K562 (cell line): ENCODE data around the gene PCNX4. TPM values are rescaled to one million over a fixed set of nuclear protein-coding genes. Genes with fewer than 3 reads are reported as not detected.

Experiments used
- CBX2 ChIP-seq: fragments of 200-600 bp; sonication (generic); IDR thresholded peaks from one replicate; pipeline ENCODE4 v1.6.1; 2012; ENCODE audit warnings: mild to moderate bottlenecking, low read length, inconsistent platforms; ENCODE audit not compliant: insufficient read depth, poor library complexity, severe bottlenecking
- CBX3 ChIP-seq, 2 experiments: IDR thresholded peaks; 1 replicate in 1 of 2; 2 replicates in 1 of 2; pipeline ENCODE4 v1.6.1; 2012; ENCODE audit warnings: inconsistent platforms in 2 of 2, low read length in 2 of 2, borderline replicate concordance in 1 of 2, control low read depth in 1 of 2
- FOXJ2 ChIP-seq: fragments of 200-800 bp; sonication (Bioruptor generic); IDR thresholded peaks from 2 replicates; pipeline ENCODE4 v1.6.1; 2016; ENCODE audit warnings: missing genetic modification characterization, missing compliant biosample characterization
- MTA3 ChIP-seq: fragments of 450-650 bp; formaldehyde crosslinking; IDR thresholded peaks from 2 replicates; pipeline ENCODE4 v1.6.1; 2017; ENCODE audit warnings: mild to moderate bottlenecking, borderline replicate concordance
- MYC ChIP-seq, 2 experiments: fragments of 250-450 bp in 1 of 2; sonication (Bioruptor Pico) in 1 of 2; IDR thresholded peaks; 2 replicates each; pipeline versions ENCODE4 v1.5.1 to v1.6.1; 2012 to 2021; ENCODE audit warnings: low read depth in 2 of 2, borderline replicate concordance in 1 of 2, improper control_type of control experiment in 1 of 2, low read length in 1 of 2, mild to moderate bottlenecking in 1 of 2, moderate library complexity in 1 of 2
- NELFE ChIP-seq: IDR thresholded peaks from 2 replicates; pipeline ENCODE4 v1.6.1; 2011; ENCODE audit warnings: mild to moderate bottlenecking; ENCODE audit not compliant: insufficient read depth, insufficient read length
- POLR2B ChIP-seq: fragments of 450-650 bp; IDR thresholded peaks from 2 replicates; pipeline ENCODE4 v1.6.1; 2018; ENCODE audit warnings: low read depth; ENCODE audit not compliant: partially characterized antibody
- PRMT5 ChIP-seq: sonication (generic); formaldehyde crosslinking; IDR thresholded peaks from 2 replicates; pipeline ENCODE4 v1.5.0; 2020; ENCODE audit warnings: missing genetic modification reagents
- PRPF4 ChIP-seq: fragments of 200-400 bp; formaldehyde crosslinking; IDR thresholded peaks from one replicate; pipeline ENCODE4 v1.6.1; 2017; ENCODE audit warnings: low read length, low read depth, mild to moderate bottlenecking; ENCODE audit not compliant: insufficient read depth, poor library complexity, severe bottlenecking
- TBP ChIP-seq: optimal IDR thresholded peaks from 2 replicates; pipeline ENCODE3; 2011; ENCODE audit warnings: low read depth, low read length, improper control_type of control experiment
- ZNF282 ChIP-seq: sonication (generic); formaldehyde crosslinking; IDR thresholded peaks from 2 replicates; pipeline ENCODE4 v1.8.1; 2023; ENCODE audit warnings: missing genetic modification reagents
- ZNF717 ChIP-seq: fragments of 250-450 bp; sonication (Bioruptor Pico); IDR thresholded peaks from 2 replicates; pipeline ENCODE4 v1.5.0; 2021
- ZNF764 ChIP-seq: fragments of 250-450 bp; sonication (Bioruptor Pico); IDR thresholded peaks from 2 replicates; pipeline ENCODE4 v1.4.0; 2020; ENCODE audit warnings: low read depth, mild to moderate bottlenecking, moderate library complexity
- polyA plus RNA-seq, 8 experiments: library from polyadenylated mRNA; depleted of rRNA in 4 of 8; stranded (reverse) in 5 of 8; unstranded in 3 of 8; fragments of >200 nt; fragmentation: Nextera tagmentation in 2 of 8; fragmentation: Illumina TruSeq in 1 of 8; extraction: Ambion mirVana in 2 of 8; extraction: Trizol in 1 of 8; gene quantifications; 2 replicates each; pipeline versions ENCODE4 v1.2.1 to v1.2.3, GENCODE V29; 2011 to 2014; ENCODE audit warnings: inconsistent platforms in 1 of 8, missing spikeins in 1 of 8
- total RNA-seq, 7 experiments: library from RNA; depleted of rRNA in 6 of 7; stranded (reverse); fragments of >200 nt in 6 of 7; fragmentation: Illumina TruSeq in 2 of 7; extraction: Trizol in 2 of 7; gene quantifications; 2 replicates each; pipeline versions ENCODE4 v1.2.1 to v1.2.3, GENCODE V29; 2011 to 2021; ENCODE audit warnings: low replicate concordance in 1 of 7
- TF ChIP-seq, protein P1 (sequence below): IDR thresholded peaks from 2 replicates; pipeline ENCODE4 v1.6.1; 2014; ENCODE audit warnings: antibody characterized with exemption
- TF ChIP-seq, protein P2 (sequence below): fragments of 450-650 bp; IDR thresholded peaks from 2 replicates; pipeline ENCODE4 v1.6.1; 2016; ENCODE audit warnings: borderline replicate concordance
- TF ChIP-seq, protein P3 (sequence below): fragments of 450-650 bp; formaldehyde crosslinking; IDR thresholded peaks from 2 replicates; pipeline ENCODE4 v1.4.0; 2022; ENCODE audit warnings: missing genetic modification characterization
- TF ChIP-seq, protein P4 (sequence below): fragments of 450-650 bp; formaldehyde crosslinking; IDR thresholded peaks from 2 replicates; pipeline ENCODE4 v1.4.0; 2020; ENCODE audit warnings: mild to moderate bottlenecking, moderate library complexity

PCNX4 gene
- total and polyA plus RNA-seq, 9 of the 15 experiments (the other 6 are each of a cell fraction or from before 2014, with no cell fraction given), result 10.0 to 41.2 (median 22.4) TPM

DNA sequence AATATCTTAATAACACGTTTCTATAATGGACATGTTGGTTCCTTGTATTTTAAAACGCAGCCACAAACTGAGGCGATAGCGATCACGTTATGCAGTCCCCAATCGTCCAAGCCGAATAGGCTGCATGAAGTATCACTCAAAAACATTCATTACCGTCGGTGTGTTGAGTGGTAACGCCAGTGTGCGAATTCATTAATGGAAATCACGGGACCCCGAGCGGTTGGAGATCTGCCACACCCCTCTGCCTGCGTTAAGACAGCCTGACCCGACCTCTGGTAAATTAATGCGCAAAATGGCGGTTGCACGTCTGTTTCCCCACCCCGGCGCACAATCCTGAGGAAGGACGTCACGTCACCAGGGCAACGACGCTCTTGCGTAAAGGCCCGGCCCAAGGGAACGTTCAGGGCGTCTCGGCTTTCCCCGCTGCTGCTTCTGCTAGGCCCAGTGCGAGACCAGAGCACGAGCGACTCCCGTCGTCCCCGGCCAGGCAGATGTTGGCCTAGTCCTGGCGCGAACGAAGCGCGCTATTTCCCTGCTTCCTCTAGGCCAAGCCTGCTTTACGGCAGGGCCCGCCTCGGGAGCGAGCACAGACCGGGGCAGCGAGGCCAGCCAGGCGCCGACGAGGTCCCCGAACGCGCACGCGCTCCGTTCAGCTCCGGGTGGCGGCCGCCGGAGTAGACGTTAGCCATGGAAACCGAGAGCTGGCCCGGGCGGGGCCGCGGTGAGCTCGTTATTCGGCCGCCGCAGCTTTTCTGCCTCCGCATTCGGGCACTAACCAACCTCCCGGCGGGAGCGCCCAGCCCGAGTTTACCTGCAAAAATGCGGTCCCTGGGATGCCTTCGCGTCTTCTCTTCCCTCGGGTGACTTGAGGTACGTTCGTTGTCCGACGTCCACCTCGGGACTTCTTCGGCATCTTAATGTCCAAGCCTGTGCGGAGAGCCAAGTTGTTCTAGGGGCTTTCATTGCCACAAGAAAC lies at the start of gene PCNX4 (continued):
- TF ChIP-seq, protein P1, sequence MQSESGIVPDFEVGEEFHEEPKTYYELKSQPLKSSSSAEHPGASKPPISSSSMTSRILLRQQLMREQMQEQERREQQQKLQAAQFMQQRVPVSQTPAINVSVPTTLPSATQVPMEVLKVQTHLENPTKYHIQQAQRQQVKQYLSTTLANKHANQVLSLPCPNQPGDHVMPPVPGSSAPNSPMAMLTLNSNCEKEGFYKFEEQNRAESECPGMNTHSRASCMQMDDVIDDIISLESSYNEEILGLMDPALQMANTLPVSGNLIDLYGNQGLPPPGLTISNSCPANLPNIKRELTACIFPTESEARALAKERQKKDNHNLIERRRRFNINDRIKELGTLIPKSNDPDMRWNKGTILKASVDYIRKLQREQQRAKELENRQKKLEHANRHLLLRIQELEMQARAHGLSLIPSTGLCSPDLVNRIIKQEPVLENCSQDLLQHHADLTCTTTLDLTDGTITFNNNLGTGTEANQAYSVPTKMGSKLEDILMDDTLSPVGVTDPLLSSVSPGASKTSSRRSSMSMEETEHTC, result no peak
- peak; percentile 70 for TF ChIP-seq TBP
- TF ChIP-seq CBX3 (IDR thresholded peaks at IDR 0.05; ENCODE audit: borderline replicate concordance in 1 of 2, low read length in 2 of 2), result peak in 1 of 2 experiments; percentile 45; a peak in 2 of 3 replicates
- TF ChIP-seq PRMT5 (CRISPR knock-in tag), result no peak
- 0 out of 2 replicates have a peak, but pooled peaks have one; percentile 64 for TF ChIP-seq MTA3
- TF ChIP-seq, protein P2, sequence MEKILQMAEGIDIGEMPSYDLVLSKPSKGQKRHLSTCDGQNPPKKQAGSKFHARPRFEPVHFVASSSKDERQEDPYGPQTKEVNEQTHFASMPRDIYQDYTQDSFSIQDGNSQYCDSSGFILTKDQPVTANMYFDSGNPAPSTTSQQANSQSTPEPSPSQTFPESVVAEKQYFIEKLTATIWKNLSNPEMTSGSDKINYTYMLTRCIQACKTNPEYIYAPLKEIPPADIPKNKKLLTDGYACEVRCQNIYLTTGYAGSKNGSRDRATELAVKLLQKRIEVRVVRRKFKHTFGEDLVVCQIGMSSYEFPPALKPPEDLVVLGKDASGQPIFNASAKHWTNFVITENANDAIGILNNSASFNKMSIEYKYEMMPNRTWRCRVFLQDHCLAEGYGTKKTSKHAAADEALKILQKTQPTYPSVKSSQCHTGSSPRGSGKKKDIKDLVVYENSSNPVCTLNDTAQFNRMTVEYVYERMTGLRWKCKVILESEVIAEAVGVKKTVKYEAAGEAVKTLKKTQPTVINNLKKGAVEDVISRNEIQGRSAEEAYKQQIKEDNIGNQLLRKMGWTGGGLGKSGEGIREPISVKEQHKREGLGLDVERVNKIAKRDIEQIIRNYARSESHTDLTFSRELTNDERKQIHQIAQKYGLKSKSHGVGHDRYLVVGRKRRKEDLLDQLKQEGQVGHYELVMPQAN, result no peak
- TF ChIP-seq, protein P3, sequence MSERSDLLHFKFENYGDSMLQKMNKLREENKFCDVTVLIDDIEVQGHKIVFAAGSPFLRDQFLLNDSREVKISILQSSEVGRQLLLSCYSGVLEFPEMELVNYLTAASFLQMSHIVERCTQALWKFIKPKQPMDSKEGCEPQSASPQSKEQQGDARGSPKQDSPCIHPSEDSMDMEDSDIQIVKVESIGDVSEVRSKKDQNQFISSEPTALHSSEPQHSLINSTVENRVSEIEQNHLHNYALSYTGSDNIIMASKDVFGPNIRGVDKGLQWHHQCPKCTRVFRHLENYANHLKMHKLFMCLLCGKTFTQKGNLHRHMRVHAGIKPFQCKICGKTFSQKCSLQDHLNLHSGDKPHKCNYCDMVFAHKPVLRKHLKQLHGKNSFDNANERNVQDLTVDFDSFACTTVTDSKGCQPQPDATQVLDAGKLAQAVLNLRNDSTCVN (CRISPR knock-in tag), result no peak
- TF ChIP-seq MYC (IDR thresholded peaks at IDR 0.05; ENCODE audit: low read depth, low read length), result peak; percentile 85
- no peak; the same call in 1 of the 2 replicates for TF ChIP-seq MYC (CRISPR knock-in tag; IDR thresholded peaks at IDR 0.05; ENCODE audit: borderline replicate concordance, low read depth)
- TF ChIP-seq POLR2B, result peak; percentile 50
- TF ChIP-seq ZNF764, result no peak
- TF ChIP-seq NELFE, result no peak
- no peak for TF ChIP-seq ZNF282 (CRISPR knock-in tag)
- TF ChIP-seq FOXJ2 (tag), result 0 out of 2 replicates have a peak, but pooled peaks have one; percentile 14
- no peak for TF ChIP-seq CBX2
- TF ChIP-seq ZNF717 (CRISPR knock-in tag), result no peak
- TF ChIP-seq PRPF4, result no peak
- TF ChIP-seq, protein P4, sequence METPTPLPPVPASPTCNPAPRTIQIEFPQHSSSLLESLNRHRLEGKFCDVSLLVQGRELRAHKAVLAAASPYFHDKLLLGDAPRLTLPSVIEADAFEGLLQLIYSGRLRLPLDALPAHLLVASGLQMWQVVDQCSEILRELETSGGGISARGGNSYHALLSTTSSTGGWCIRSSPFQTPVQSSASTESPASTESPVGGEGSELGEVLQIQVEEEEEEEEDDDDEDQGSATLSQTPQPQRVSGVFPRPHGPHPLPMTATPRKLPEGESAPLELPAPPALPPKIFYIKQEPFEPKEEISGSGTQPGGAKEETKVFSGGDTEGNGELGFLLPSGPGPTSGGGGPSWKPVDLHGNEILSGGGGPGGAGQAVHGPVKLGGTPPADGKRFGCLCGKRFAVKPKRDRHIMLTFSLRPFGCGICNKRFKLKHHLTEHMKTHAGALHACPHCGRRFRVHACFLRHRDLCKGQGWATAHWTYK, result no peak
